Osteocyte (in vitro differentiated cells): Measurements from ENCODE around the gene FTO. TPM values are rescaled to one million over a fixed set of nuclear protein-coding genes. Genes with fewer than 3 reads are reported as not detected.

Source experiments
- DNase-seq: peaks from one replicate; pipeline ENCODE4 v3.0.0; 2021; ENCODE audit warnings: mixed read lengths; ENCODE audit not compliant: unreplicated experiment; ENCODE audit errors: extremely low spot score
- H3K27ac Mint-ChIP-seq: one replicate; pipeline ENCODE4 v1.8.0; 2021; ENCODE audit warnings: mild to moderate bottlenecking, mixed read lengths; ENCODE audit not compliant: unreplicated experiment
- H3K27me3 Mint-ChIP-seq: one replicate; pipeline ENCODE4 v1.8.0; 2021; ENCODE audit warnings: mixed read lengths; ENCODE audit not compliant: unreplicated experiment
- H3K36me3 Mint-ChIP-seq: one replicate; pipeline ENCODE4 v1.8.0; 2021; ENCODE audit warnings: mixed read lengths; ENCODE audit not compliant: unreplicated experiment
- H3K4me1 Mint-ChIP-seq: one replicate; pipeline ENCODE4 v1.8.0; 2021; ENCODE audit warnings: mixed read lengths; ENCODE audit not compliant: unreplicated experiment
- H3K4me3 Mint-ChIP-seq: one replicate; pipeline ENCODE4 v1.8.0; 2021; ENCODE audit warnings: mild to moderate bottlenecking, moderate library complexity, mixed read lengths; ENCODE audit not compliant: unreplicated experiment
- H3K9me3 Mint-ChIP-seq: one replicate; pipeline ENCODE4 v1.8.0; 2021; ENCODE audit warnings: mixed read lengths; ENCODE audit not compliant: unreplicated experiment
- CTCF ChIP-seq: fragments of 200-600 bp; sonication (generic); IDR thresholded peaks from 2 replicates; pipeline ENCODE4 v1.5.0; 2021; ENCODE audit warnings: antibody characterized with exemption, mild to moderate bottlenecking, moderate library complexity
- total RNA-seq: library from RNA; stranded (reverse); gene quantifications from 2 replicates; pipeline ENCODE4 v1.2.1, GENCODE V29; 2021

The FTO gene
- total RNA-seq, 1 donor from 2014 or later, result 108 TPM

- TF ChIP-seq CTCF, result no peak
- H3K36me3 Mint-ChIP-seq, result no peaks in the 10 kb centered on the region
- no peak overlapping the region for H3K27ac Mint-ChIP-seq
- H3K4me3 Mint-ChIP-seq, result no peak overlapping the region
- peaks cover 15% of the 10 kb centered on the region for H3K4me1 Mint-ChIP-seq
- no peak for DNase-seq
- no peaks in the 10 kb centered on the region for H3K27me3 Mint-ChIP-seq
- no peaks in the 10 kb centered on the region for H3K9me3 Mint-ChIP-seq
Measured at GRCh38 chr16:53915452-53916160, 211.7 kb downstream of the FTO start.

- Mint-ChIP-seq H3K27ac (no peak overlapping the region), H3K27me3 (no peaks in the 10 kb centered on the region), H3K36me3 (peaks cover 2% of the 10 kb centered on the region), H3K4me3 (no peak overlapping the region), H3K9me3 (no peaks in the 10 kb centered on the region), H3K4me1 (no peaks in the 10 kb centered on the region)
- DNase-seq, result no peak
- no peak for TF ChIP-seq CTCF
Measured at GRCh38 chr16:53920988-53921387, 217.0 kb downstream of the FTO start.

- no peak for DNase-seq
- Mint-ChIP-seq H3K4me1 (no peaks in the 10 kb centered on the region), H3K36me3 (peaks cover 2% of the 10 kb centered on the region)
Measured at GRCh38 chr16:53922067-53922806, 218.3 kb downstream of the FTO start.

GRCh38 chr16:53922807-53923571, 219.0 kb downstream of the FTO start:
- no peaks in the 10 kb centered on the region for H3K27me3 Mint-ChIP-seq
- no peak overlapping the region for H3K4me3 Mint-ChIP-seq
- no peak for DNase-seq
- no peak overlapping the region for H3K27ac Mint-ChIP-seq
- H3K9me3 Mint-ChIP-seq, result no peaks in the 10 kb centered on the region
- H3K4me1 Mint-ChIP-seq, result no peaks in the 10 kb centered on the region
- no peak for TF ChIP-seq CTCF
- H3K36me3 Mint-ChIP-seq, result peaks cover 2% of the 10 kb centered on the region

More at GRCh38 chr16:53922067-53922806, 218.3 kb downstream of the FTO start:
- no peaks in the 10 kb centered on the region for H3K27me3 Mint-ChIP-seq
- H3K9me3 Mint-ChIP-seq, result no peaks in the 10 kb centered on the region
- no peak overlapping the region for H3K4me3 Mint-ChIP-seq
- TF ChIP-seq CTCF, result no peak
- H3K27ac Mint-ChIP-seq, result no peak overlapping the region
